HG02588 (cell line): ENCODE measurements around the gene BRIP1.

Source experiments
- ATAC-seq: cut with Tn5 transposase; IDR thresholded peaks from one replicate; pipeline ENCODE4 v1.9.1; 2021; ENCODE audit warnings: mild to moderate bottlenecking, moderate library complexity; ENCODE audit not compliant: unreplicated experiment

Gene BRIP1

DNA sequence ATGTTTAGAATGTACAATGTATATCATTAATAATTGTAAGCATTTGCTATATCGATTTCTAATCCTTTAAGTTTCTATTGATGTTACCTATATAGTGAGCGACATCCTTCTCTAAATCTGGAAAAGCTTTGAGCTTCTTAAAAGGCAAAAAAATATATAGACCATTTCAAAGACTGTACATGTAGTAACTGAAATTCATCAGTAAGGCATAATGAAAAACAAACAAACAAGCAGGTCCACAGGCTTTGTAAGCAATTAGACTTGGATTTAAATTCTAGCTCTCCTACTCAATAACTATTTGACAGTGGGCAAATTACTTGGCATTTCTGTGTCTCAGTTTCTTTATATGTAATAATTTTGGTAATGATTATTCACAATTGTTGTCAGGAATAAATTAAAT lies 220.6 kb downstream of the BRIP1 start:
- no peak for ATAC-seq

DNA sequence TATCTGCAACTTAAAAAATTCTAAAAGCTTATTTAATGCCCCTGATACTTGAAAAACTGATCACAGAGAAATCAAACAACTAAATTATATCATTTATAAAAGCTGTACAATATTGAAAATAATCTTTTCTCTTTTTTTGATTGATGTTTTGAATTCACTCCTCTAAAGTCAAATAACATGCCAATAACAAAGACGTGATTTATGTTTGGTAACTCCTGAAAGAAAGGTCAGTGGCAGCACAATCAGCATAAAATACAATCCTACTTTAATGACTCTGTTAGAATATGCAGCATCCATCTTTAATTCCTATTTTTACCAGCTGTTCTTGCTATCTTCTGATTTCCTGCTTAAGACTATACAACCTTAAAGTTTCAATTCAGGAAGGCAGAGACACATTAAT lies 221.6 kb downstream of the BRIP1 start:
- ATAC-seq: no peak

DNA sequence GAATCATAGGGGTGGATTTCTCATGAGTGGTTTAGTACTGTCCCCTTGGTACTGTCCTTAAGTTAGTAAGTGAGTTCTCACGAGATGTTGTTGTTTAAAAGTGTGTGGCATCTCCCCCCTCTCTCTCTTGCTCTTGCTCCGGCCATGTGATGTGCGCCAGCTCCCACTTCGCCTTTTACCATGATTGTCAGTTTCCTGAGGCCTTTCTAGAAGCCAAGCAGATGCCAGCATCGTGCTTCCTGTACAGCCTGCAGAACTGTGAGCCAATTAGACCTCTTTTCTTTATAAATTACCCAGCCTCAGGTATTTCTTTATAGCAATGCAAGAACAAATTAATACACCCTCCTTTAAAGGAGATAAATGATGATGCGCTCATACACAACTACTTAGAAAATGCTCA lies 222.2 kb downstream of the BRIP1 start:
- ATAC-seq: no peak

DNA sequence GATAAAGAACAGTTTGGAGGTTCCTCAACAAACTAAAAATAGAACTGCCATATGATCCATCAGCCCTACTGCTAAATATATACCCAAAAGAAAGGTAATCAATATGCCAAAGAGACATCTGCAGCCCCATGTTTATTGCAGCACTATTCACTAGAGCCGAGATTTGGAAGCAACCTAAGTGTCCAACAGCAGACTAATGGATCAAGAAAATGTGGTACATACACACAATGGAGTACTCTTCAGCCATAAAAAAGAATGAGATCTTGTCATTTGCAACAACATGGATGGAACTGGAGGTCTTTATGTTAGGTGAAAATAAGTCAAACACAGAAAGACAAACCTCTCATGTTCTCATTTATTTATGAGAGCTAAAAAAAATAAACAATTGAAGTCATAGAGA lies 223.5 kb downstream of the BRIP1 start:
- ATAC-seq: no peak

DNA sequence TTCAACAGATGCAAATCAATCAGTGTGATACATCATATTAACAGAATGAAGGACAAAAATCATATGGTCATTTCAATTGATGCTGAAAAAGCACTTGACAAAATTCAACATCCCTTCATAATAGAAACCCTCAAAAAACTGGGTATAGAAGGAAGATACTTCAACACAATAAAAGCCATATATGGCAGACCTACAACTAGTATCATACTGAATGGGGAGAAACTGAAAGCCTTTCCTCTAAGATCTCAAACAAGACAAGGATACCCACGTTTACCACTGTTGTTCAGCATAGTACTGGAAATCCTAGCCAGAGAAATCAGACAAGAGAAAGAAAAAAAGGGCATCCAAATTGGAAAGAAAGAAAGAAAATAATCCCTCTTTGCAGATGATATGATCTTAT lies 225.2 kb downstream of the BRIP1 start:
- ATAC-seq: no peak

DNA sequence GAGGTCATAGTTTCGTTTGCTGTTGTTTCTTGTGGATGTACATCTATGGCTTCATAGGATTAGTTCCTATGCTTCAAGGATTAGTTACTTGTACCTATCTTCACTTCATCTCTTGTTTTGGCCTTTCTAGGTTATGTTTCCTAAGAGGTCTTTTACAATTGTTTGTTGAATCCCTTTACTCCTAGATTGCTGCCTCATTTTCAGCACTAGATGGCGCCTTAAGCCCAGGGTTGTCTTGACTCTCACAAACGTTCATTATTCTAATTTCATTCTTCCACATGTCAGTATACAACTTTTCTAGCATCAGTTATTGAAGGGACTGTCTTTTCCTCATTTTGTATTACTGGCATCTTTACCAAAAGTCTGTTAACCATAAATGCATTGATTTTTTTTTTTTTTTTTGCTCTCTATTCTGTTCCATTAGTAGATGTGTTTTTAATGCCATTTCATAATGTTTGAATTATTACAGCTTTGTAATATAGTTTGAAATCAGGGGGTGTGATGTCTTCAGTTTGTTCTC lies 227.4 kb downstream of the BRIP1 start:
- no peak for ATAC-seq

DNA sequence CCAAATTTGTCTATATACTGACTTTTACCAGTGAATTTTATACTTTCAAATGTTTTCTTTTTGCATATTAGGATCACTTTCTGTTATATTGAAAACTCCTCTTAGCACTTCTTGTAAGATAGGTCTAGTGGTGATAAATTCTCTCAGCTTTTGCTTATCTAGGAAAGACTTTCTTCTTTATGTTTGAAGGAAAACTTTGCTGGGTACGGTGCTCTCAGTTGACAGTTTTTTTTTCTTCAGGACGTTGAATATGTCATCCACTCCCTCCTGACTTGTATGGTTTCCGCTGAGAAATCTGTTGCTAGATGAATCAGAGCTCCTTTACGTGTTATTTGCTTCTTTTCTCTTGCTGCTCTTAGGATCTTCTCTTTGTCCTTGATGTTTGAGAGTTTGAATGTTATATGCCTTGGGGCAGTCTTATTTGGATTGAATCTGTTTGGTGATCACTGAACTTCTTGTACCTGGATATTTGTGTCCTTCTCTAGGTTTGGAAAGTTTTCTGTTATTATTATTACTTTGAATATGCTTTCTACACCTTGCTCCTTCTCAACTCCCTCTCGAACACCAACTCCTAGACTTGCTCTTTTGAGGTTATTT lies 228.3 kb downstream of the BRIP1 start:
- ATAC-seq: no peak

DNA sequence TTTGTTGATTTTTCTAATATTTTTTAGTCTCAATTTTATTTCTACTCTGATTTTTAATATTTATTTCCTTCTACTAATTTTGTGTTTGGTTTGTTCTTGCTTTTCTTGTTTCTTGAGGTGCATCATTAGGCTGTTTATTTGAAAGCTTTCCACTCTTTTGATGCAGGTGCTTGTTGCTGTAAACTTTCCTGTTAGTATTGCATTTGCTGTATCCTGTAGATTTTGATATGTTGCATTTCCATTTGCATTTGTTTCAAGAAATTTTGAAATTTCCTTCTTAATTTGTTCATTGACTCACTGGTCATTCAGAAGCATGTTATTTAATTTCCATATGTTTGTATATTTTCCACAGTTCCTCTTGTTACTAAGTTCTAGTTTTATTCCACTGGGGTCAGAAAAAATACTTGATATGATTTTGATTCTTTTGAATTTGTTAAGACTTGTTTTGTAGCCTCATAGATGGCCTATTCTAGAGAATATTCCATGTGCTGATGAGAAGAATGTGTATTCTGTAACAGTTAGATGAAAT lies 229.3 kb downstream of the BRIP1 start:
- ATAC-seq: no peak

DNA sequence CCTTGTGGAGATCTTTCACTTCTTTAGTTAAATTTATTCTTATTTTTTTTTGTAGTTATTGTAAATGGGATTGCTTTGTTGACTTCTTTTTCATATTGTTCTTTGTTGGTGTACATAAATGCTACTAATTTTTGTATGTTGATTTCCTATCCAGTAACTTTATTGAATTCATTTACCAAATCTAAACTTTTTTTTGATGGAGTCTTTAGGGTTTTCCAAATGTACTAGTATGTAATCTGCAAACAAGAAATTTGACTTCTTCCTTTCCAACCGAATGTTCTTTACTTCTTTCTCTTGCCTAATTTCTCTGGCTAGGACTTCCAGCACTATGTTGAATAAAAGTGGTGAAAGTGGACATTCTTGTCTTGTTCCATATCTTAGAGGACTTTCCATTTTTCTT lies 230.5 kb downstream of the BRIP1 start:
- ATAC-seq: no peak

DNA sequence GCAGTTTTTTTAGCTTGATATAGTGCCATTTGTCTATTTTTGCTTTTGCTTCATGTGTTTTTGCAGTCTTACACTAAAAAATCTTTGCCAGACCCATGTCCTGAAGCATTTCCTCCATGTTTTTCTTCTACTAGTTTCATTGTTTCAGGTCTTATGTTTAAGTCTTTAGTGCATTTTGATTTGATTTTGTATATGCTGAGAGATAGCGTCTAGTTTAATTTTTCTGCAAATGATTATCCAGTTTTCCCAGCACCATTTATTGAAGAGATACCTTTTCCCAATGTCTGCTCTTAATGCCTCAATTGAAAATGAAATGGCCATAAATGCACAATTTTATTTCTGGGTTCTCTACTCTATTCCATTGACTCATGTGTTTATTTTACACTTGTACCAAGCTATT lies 231.5 kb downstream of the BRIP1 start:
- no peak for ATAC-seq
